GM12878 (cell line): ENCODE results near the gene SLC22A23. TPM values are rescaled to one million over a fixed set of nuclear protein-coding genes. Genes with fewer than 3 reads are reported as not detected.

Experiments used
- ATAC-seq: fragments of 200-7000 bp; cut with Tn5 transposase; 3 replicates; pipeline ENCODE4 v1.9.1; 2020; ENCODE audit warnings: mild to moderate bottlenecking, moderate library complexity
- BruUV-seq: library from RNA; stranded (reverse); fragments of 400-500 nt; replicated peaks from 2 replicates; lab custom pipeline; 2021; lab: Mats Ljungman, UMichigan
- CTCF ChIA-PET: fragments of 300-600 bp; sonication (Branson Sonifier 250); formaldehyde crosslinking; extraction: SDS; loops from one replicate; lab custom pipeline; 2021; ENCODE audit warnings: inconsistent platforms; lab: Yijun Ruan, JAX
- POLR2A ChIA-PET: fragments of 350-600 bp; formaldehyde crosslinking; extraction: SDS; loops from one replicate; lab custom pipeline; 2021; ENCODE audit warnings: inconsistent platforms; lab: Charles Lee
- RAD21 ChIA-PET: fragments of 300-600 bp; sonication (Branson Sonifier 250); formaldehyde crosslinking; loops from one replicate; lab custom pipeline; 2023; ENCODE audit warnings: antibody characterized with exemption; ENCODE audit not compliant: unreplicated experiment; lab: Charles Lee
- SMC1A ChIA-PET: fragments of 300-600 bp; sonication (Branson Sonifier 250); formaldehyde crosslinking; loops from one replicate; lab custom pipeline; 2023; ENCODE audit not compliant: unreplicated experiment, uncharacterized antibody; lab: Charles Lee
- DNase-seq: peaks from one replicate; pipeline ENCODE4 v3.0.0-alpha.2; 2011; ENCODE audit warnings: low read depth, low spot score
- FAIRE-seq: peaks from 3 replicates; lab custom pipeline; 2011; peaks lifted over from hg19 to GRCh38; lab: Jason Lieb, UNC
- H2AFZ ChIP-seq: 2 replicates; pipeline ENCODE4 v1.6.0; 2011; ENCODE audit warnings: low read depth, low read length, control low read depth; ENCODE audit not compliant: control insufficient read depth
- H3K27ac ChIP-seq: 2 replicates; pipeline ENCODE4 v1.5.1; 2011; ENCODE audit warnings: control low read depth; ENCODE audit not compliant: control insufficient read depth, insufficient read depth
- H3K27me3 ChIP-seq, 2 experiments: replicated peaks in 1 of 2; 2 replicates each; pipeline versions ENCODE4 v1.6.0 to v1.6.1; 2011; ENCODE audit warnings: low read length in 1 of 2; ENCODE audit not compliant: control insufficient read depth in 2 of 2, insufficient read depth in 2 of 2
- H3K36me3 ChIP-seq, 2 experiments: 2 replicates each; pipeline ENCODE4 v1.5.1; 2011; ENCODE audit warnings: low read length in 1 of 2; ENCODE audit not compliant: control insufficient read depth in 2 of 2, insufficient read depth in 2 of 2
- H3K4me1 ChIP-seq: 2 replicates; pipeline ENCODE4 v1.6.1; 2011; ENCODE audit warnings: mild to moderate bottlenecking, low read length, moderate library complexity, mixed read lengths; ENCODE audit not compliant: control insufficient read depth, insufficient read depth
- H3K4me2 ChIP-seq: 2 replicates; pipeline ENCODE4 v1.6.0; 2011; ENCODE audit warnings: control low read depth; ENCODE audit not compliant: control insufficient read depth, insufficient read depth
- H3K4me3 ChIP-seq: fragments of 200-600 bp; sonication (generic); 2 replicates; pipeline ENCODE4 v1.5.1; 2016
- H3K79me2 ChIP-seq: 2 replicates; pipeline ENCODE4 v1.6.0; 2011; ENCODE audit warnings: low read length; ENCODE audit not compliant: control insufficient read depth, insufficient read depth
- H3K9ac ChIP-seq: 2 replicates; pipeline ENCODE4 v1.8.0; 2011; ENCODE audit warnings: low read length, control low read depth, mixed read lengths; ENCODE audit not compliant: control insufficient read depth, insufficient read depth
- H3K9me3 ChIP-seq: replicated peaks from 3 replicates; pipeline ENCODE4 v1.5.1; 2011; ENCODE audit warnings: mild to moderate bottlenecking, low read length; ENCODE audit not compliant: control insufficient read depth, insufficient read depth
- H4K20me1 ChIP-seq: 2 replicates; pipeline ENCODE4 v1.6.0; 2011; ENCODE audit not compliant: control insufficient read depth, insufficient read depth
- CHD2 ChIP-seq: IDR thresholded peaks from 2 replicates; pipeline ENCODE4 v1.6.1; 2011; ENCODE audit warnings: low read depth, low read length, improper control_type of control experiment, borderline replicate concordance
- CHD4 ChIP-seq: fragments of 200-600 bp; sonication (generic); IDR thresholded peaks from 2 replicates; pipeline ENCODE4 v1.6.1; 2016; ENCODE audit warnings: mild to moderate bottlenecking
- GATAD2B ChIP-seq: fragments of 450-650 bp; conservative IDR thresholded peaks from 2 replicates; pipeline ENCODE4 v1.6.1; 2017; ENCODE audit warnings: low read depth, mild to moderate bottlenecking, moderate library complexity
- HDAC2 ChIP-seq: fragments of 200-600 bp; sonication (generic); IDR thresholded peaks from 2 replicates; pipeline ENCODE4 v1.6.1; 2017
- MEF2A ChIP-seq: IDR thresholded peaks from 2 replicates; pipeline ENCODE4 v1.6.1; 2011; ENCODE audit warnings: low read depth, mild to moderate bottlenecking, low read length, moderate library complexity; ENCODE audit not compliant: insufficient read depth
- MEF2B ChIP-seq: fragments of 450-650 bp; IDR thresholded peaks from 2 replicates; pipeline ENCODE4 v1.6.1; 2018; ENCODE audit warnings: mild to moderate bottlenecking, moderate library complexity; ENCODE audit not compliant: partially characterized antibody, poor library complexity, severe bottlenecking
- MYC ChIP-seq: IDR thresholded peaks from 2 replicates; pipeline ENCODE4 v1.6.1; 2011; ENCODE audit warnings: mild to moderate bottlenecking, low read length, moderate library complexity, inconsistent platforms; ENCODE audit not compliant: insufficient read depth, insufficient replicate concordance, insufficient read length, severe bottlenecking
- SMAD1 ChIP-seq: fragments of 450-650 bp; IDR thresholded peaks from 2 replicates; pipeline ENCODE4 v1.6.1; 2018; ENCODE audit warnings: mild to moderate bottlenecking, low read depth; ENCODE audit not compliant: partially characterized antibody
- SMC3 ChIP-seq: IDR thresholded peaks from 2 replicates; pipeline ENCODE4 v1.6.1; 2011; ENCODE audit warnings: low read length, improper control_type of control experiment, borderline replicate concordance
- TCF3 ChIP-seq: IDR thresholded peaks from 2 replicates; pipeline ENCODE4 v1.6.1; 2012; ENCODE audit warnings: low read depth, mild to moderate bottlenecking, low read length, borderline replicate concordance; ENCODE audit not compliant: insufficient read depth
- WRNIP1 ChIP-seq: IDR thresholded peaks from 2 replicates; pipeline ENCODE4 v1.6.1; 2011; ENCODE audit warnings: low read depth, low read length, improper control_type of control experiment, borderline replicate concordance
- WGBS: methylation state at CpG from one replicate; pipeline ENCODE4 v1.1.6; 2016; ENCODE audit warnings: low lambda C conversion rate; ENCODE audit not compliant: insufficient replicate concordance, insufficient coverage; ENCODE audit errors: missing lambda C conversion rate; 5-methylcytosine and 5-hydroxymethylcytosine counted together
- in situ Hi-C: fragments of 300-500 bp; cut with MboI; formaldehyde crosslinking; loops from 9 replicates; pipeline ENCODE4 v1.14.3; 2018; ENCODE audit warnings: mixed read lengths
- intact Hi-C: fragments of 100-400 bp; cut with micrococcal nuclease; formaldehyde crosslinking; loops from one replicate; pipeline ENCODE4 v1.14.2; 2022; ENCODE audit not compliant: unreplicated experiment
- polyA plus RNA-seq, 11 experiments: library from polyadenylated mRNA; depleted of rRNA in 4 of 11; unstranded in 6 of 11; stranded (reverse) in 5 of 11; fragments of >200 nt; fragmentation: Nextera tagmentation in 4 of 11; fragmentation: Illumina TruSeq in 1 of 11; extraction: Ambion mirVana in 4 of 11; extraction: Trizol in 1 of 11; gene quantifications; 1 replicate in 1 of 11; 2 replicates in 10 of 11; pipeline versions ENCODE4 v1.2.1 to v1.2.3, GENCODE V29; 2011 to 2016; ENCODE audit warnings: inconsistent platforms in 2 of 11, missing spikeins in 2 of 11, low read depth in 1 of 11
- total RNA-seq, 4 experiments: library from RNA; depleted of rRNA in 3 of 4; stranded (reverse); fragments of >200 nt in 3 of 4; fragmentation: Illumina TruSeq in 1 of 4; extraction: Trizol in 1 of 4; gene quantifications; 2 replicates each; pipeline versions ENCODE4 v1.2.1 to v1.2.3, GENCODE V29; 2013 to 2021
- TF ChIP-seq, protein P1 (sequence below): fragments of 450-650 bp; conservative IDR thresholded peaks from 2 replicates; pipeline ENCODE4 v1.6.1; 2017; ENCODE audit warnings: mild to moderate bottlenecking, moderate library complexity
- TF ChIP-seq, protein P2 (sequence below): fragments of 450-650 bp; IDR thresholded peaks from 2 replicates; pipeline ENCODE4 v1.6.1; 2018; ENCODE audit warnings: borderline replicate concordance, mild to moderate bottlenecking; ENCODE audit not compliant: partially characterized antibody
- TF ChIP-seq, protein P3 (sequence below): IDR thresholded peaks from 2 replicates; pipeline ENCODE4 v1.6.1; 2012; ENCODE audit warnings: low read depth, low read length, improper control_type of control experiment
- TF ChIP-seq, protein P4 (sequence below): fragments of 450-650 bp; formaldehyde crosslinking; IDR thresholded peaks from 2 replicates; pipeline ENCODE4 v1.5.0; 2022; ENCODE audit warnings: mild to moderate bottlenecking, missing genetic modification characterization

The SLC22A23 gene
- total and polyA plus RNA-seq, 10 of the 15 experiments (the other 5 are each of a cell fraction or from before 2014, with no cell fraction given): 0.20 to 2.4 (median 0.74) TPM

DNA sequence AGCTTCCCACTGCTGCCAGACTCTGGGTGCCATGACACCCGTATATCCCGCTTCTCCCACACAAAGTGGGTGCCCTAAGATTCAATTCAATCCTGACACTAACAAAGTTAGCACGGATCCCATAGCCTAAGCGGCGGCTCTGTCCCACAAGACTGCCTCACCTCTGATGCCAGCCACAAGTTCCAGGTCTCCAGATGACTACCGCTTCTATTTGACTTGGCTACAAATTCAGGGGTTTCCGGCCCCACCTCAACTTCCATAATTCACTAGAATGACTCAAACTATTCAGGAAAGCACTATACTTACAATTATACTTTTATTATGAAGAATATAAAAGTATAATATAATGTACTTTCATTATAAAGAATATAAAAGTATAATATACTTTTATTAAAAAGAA lies 24.8 kb upstream of the SLC22A23 start:
- H3K4me3 ChIP-seq: no peak overlapping the region
- H3K79me2 ChIP-seq: no peaks in the 10 kb centered on the region
- DNase-seq (no peak), FAIRE-seq (no peak), ATAC-seq (no peak)
- ChIA-PET POLR2A (no interaction called here), CTCF (no interaction called here), SMC1A (no interaction called here), RAD21 (no interaction called here)
- H3K36me3 ChIP-seq: no peaks in the 10 kb centered on the region
- in situ Hi-C loops: no loop called here
- no peak overlapping the region for H2AFZ ChIP-seq
- H3K27ac ChIP-seq: no peak overlapping the region
- H3K27me3 ChIP-seq: peaks cover 0 to 2% of the 10 kb centered on the region in 2 experiments; a peak in 2 of 4 replicates
- H3K4me1 ChIP-seq: no peaks in the 10 kb centered on the region
- no peak overlapping the region for H3K9ac ChIP-seq
- intact Hi-C loops: no loop called here
- WGBS: 66% methylated on average over 7 of the region's 7 CpGs
- no peaks in the 10 kb centered on the region; the same call in 2 of the 3 replicates for H3K9me3 ChIP-seq
- BruUV-seq: no TSS peak
- no peaks in the 10 kb centered on the region for H4K20me1 ChIP-seq
- no peak overlapping the region for H3K4me2 ChIP-seq
- TF ChIP-seq, protein P1, sequence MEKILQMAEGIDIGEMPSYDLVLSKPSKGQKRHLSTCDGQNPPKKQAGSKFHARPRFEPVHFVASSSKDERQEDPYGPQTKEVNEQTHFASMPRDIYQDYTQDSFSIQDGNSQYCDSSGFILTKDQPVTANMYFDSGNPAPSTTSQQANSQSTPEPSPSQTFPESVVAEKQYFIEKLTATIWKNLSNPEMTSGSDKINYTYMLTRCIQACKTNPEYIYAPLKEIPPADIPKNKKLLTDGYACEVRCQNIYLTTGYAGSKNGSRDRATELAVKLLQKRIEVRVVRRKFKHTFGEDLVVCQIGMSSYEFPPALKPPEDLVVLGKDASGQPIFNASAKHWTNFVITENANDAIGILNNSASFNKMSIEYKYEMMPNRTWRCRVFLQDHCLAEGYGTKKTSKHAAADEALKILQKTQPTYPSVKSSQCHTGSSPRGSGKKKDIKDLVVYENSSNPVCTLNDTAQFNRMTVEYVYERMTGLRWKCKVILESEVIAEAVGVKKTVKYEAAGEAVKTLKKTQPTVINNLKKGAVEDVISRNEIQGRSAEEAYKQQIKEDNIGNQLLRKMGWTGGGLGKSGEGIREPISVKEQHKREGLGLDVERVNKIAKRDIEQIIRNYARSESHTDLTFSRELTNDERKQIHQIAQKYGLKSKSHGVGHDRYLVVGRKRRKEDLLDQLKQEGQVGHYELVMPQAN: no peak
- TF ChIP-seq GATAD2B (no peak), TCF3 (no peak), MEF2B (no peak), CHD2 (no peak), SMC3 (no peak), SMAD1 (no peak), HDAC2 (no peak), MYC (no peak), CHD4 (no peak), MEF2A (no peak), WRNIP1 (no peak)
- TF ChIP-seq, protein P2, sequence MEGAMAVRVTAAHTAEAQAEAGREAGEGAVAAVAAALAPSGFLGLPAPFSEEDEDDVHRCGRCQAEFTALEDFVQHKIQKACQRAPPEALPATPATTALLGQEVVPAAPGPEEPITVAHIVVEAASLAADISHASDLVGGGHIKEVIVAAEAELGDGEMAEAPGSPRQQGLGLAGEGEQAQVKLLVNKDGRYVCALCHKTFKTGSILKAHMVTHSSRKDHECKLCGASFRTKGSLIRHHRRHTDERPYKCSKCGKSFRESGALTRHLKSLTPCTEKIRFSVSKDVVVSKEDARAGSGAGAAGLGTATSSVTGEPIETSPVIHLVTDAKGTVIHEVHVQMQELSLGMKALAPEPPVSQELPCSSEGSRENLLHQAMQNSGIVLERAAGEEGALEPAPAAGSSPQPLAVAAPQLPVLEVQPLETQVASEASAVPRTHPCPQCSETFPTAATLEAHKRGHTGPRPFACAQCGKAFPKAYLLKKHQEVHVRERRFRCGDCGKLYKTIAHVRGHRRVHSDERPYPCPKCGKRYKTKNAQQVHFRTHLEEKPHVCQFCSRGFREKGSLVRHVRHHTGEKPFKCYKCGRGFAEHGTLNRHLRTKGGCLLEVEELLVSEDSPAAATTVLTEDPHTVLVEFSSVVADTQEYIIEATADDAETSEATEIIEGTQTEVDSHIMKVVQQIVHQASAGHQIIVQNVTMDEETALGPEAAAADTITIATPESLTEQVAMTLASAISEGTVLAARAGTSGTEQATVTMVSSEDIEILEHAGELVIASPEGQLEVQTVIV: no peak
- TF ChIP-seq, protein P3, sequence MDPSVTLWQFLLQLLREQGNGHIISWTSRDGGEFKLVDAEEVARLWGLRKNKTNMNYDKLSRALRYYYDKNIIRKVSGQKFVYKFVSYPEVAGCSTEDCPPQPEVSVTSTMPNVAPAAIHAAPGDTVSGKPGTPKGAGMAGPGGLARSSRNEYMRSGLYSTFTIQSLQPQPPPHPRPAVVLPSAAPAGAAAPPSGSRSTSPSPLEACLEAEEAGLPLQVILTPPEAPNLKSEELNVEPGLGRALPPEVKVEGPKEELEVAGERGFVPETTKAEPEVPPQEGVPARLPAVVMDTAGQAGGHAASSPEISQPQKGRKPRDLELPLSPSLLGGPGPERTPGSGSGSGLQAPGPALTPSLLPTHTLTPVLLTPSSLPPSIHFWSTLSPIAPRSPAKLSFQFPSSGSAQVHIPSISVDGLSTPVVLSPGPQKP: no peak
- TF ChIP-seq, protein P4, sequence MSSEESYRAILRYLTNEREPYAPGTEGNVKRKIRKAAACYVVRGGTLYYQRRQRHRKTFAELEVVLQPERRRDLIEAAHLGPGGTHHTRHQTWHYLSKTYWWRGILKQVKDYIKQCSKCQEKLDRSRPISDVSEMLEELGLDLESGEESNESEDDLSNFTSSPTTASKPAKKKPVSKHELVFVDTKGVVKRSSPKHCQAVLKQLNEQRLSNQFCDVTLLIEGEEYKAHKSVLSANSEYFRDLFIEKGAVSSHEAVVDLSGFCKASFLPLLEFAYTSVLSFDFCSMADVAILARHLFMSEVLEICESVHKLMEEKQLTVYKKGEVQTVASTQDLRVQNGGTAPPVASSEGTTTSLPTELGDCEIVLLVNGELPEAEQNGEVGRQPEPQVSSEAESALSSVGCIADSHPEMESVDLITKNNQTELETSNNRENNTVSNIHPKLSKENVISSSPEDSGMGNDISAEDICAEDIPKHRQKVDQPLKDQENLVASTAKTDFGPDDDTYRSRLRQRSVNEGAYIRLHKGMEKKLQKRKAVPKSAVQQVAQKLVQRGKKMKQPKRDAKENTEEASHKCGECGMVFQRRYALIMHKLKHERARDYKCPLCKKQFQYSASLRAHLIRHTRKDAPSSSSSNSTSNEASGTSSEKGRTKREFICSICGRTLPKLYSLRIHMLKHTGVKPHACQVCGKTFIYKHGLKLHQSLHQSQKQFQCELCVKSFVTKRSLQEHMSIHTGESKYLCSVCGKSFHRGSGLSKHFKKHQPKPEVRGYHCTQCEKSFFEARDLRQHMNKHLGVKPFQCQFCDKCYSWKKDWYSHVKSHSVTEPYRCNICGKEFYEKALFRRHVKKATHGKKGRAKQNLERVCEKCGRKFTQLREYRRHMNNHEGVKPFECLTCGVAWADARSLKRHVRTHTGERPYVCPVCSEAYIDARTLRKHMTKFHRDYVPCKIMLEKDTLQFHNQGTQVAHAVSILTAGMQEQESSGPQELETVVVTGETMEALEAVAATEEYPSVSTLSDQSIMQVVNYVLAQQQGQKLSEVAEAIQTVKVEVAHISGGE (CRISPR knock-in tag): no peak
